Fibroblast of mammary gland (primary cell): Measurements from ENCODE around the gene UBE2G2.

ENCODE experiments used
- DNase-seq: peaks from one replicate; pipeline ENCODE4 v3.0.0-alpha.2; 2010; ENCODE audit warnings: low read depth
- H3K4me3 ChIP-seq: 2 replicates; pipeline ENCODE4 v1.5.1; 2011; ENCODE audit warnings: low read depth, mild to moderate bottlenecking, low read length, moderate library complexity; ENCODE audit not compliant: control insufficient read depth
- CTCF ChIP-seq: conservative IDR thresholded peaks from 2 replicates; pipeline ENCODE4 v1.5.1; 2011; ENCODE audit warnings: low read depth, low read length, inconsistent platforms; ENCODE audit not compliant: control insufficient read depth, insufficient read depth

Gene UBE2G2

GRCh38 chr21:44764319-44765230 lies 37.0 kb downstream of the UBE2G2 start:
- H3K4me3 ChIP-seq: no peak overlapping the region
- DNase-seq: no peak
- TF ChIP-seq CTCF: no peak

- no peak for TF ChIP-seq CTCF
- no peak overlapping the region for H3K4me3 ChIP-seq
- DNase-seq: no peak
Measured at GRCh38 chr21:44763451-44764318, 37.9 kb downstream of the UBE2G2 start.

- no peak for DNase-seq
- H3K4me3 ChIP-seq: no peak overlapping the region
- no peak for TF ChIP-seq CTCF
Measured at GRCh38 chr21:44763050-44763378, 38.6 kb downstream of the UBE2G2 start.

- TF ChIP-seq CTCF: no peak
- DNase-seq: no peak
Measured at GRCh38 chr21:44762221-44763049, 39.2 kb downstream of the UBE2G2 start.

GRCh38 chr21:44761747-44762208 lies 39.8 kb downstream of the UBE2G2 start:
- DNase-seq: no peak
- no peak overlapping the region for H3K4me3 ChIP-seq
- no peak for TF ChIP-seq CTCF

More at GRCh38 chr21:44762221-44763049, 39.2 kb downstream of the UBE2G2 start:
- no peak overlapping the region for H3K4me3 ChIP-seq

GRCh38 chr21:44761011-44761729 lies 40.5 kb downstream of the UBE2G2 start:
- TF ChIP-seq CTCF: peak; percentile 19
- H3K4me3 ChIP-seq: no peak overlapping the region
- no peak for DNase-seq
